Karpas-422 (cell line): ENCODE measurements around the gene SETD1B. TPM values are rescaled to one million over a fixed set of nuclear protein-coding genes. Genes with fewer than 3 reads are reported as not detected.

Source experiments
- DNase-seq: peaks from one replicate; pipeline ENCODE4 v3.0.0-alpha.2; 2015
- H2AFZ ChIP-seq: fragments of 200-600 bp; sonication (generic); 2 replicates; pipeline ENCODE4 v1.6.1; 2014; ENCODE audit warnings: antibody characterized with exemption, low read length, mixed read lengths
- H3K27ac ChIP-seq: fragments of 200-600 bp; sonication (generic); 2 replicates; pipeline ENCODE4 v1.5.1; 2014; ENCODE audit warnings: mild to moderate bottlenecking, low read length, moderate library complexity
- H3K27me3 ChIP-seq: fragments of 200-600 bp; sonication (generic); 2 replicates; pipeline ENCODE4 v1.6.1; 2014; ENCODE audit warnings: low read length, mixed read lengths
- H3K36me3 ChIP-seq: fragments of 200-600 bp; sonication (generic); 2 replicates; pipeline ENCODE4 v1.6.1; 2014; ENCODE audit warnings: low read length, mixed read lengths; ENCODE audit not compliant: insufficient read depth
- H3K4me1 ChIP-seq: fragments of 200-600 bp; sonication (generic); 2 replicates; pipeline ENCODE4 v1.6.1; 2014; ENCODE audit warnings: mild to moderate bottlenecking, low read length, mixed read lengths
- H3K4me2 ChIP-seq: fragments of 200-600 bp; sonication (generic); 2 replicates; pipeline ENCODE4 v1.6.1; 2014; ENCODE audit warnings: low read length, low read depth, mild to moderate bottlenecking; ENCODE audit not compliant: poor library complexity, severe bottlenecking
- H3K4me3 ChIP-seq: fragments of 200-600 bp; sonication (generic); 2 replicates; pipeline ENCODE4 v1.5.1; 2014; ENCODE audit warnings: mild to moderate bottlenecking, antibody characterized with exemption, low read length, mixed read lengths
- H3K79me2 ChIP-seq: fragments of 200-600 bp; sonication (generic); 2 replicates; pipeline ENCODE4 v1.6.1; 2014; ENCODE audit warnings: mild to moderate bottlenecking, low read length, mixed read lengths
- H3K9ac ChIP-seq: fragments of 200-600 bp; sonication (generic); 2 replicates; pipeline ENCODE4 v1.6.0; 2014; ENCODE audit warnings: low read length
- H3K9me2 ChIP-seq: fragments of 200-600 bp; sonication (generic), shearing (Covaris generic); replicated peaks from 2 replicates; pipeline ENCODE4 v1.6.0; 2014; ENCODE audit warnings: mild to moderate bottlenecking, low read length, moderate library complexity; ENCODE audit not compliant: insufficient read depth
- H3K9me3 ChIP-seq: fragments of 300-700, 200-600 bp; sonication (generic); 2 replicates; pipeline ENCODE4 v1.6.1; 2014; ENCODE audit warnings: low read length, mixed read lengths
- H4K20me1 ChIP-seq: fragments of 200-600 bp; sonication (generic); 2 replicates; pipeline ENCODE4 v1.6.1; 2014; ENCODE audit warnings: mild to moderate bottlenecking, antibody characterized with exemption, low read length, low read depth; ENCODE audit not compliant: insufficient read depth
- total RNA-seq: library from RNA; depleted of rRNA; stranded (reverse); fragments of >200 nt; shearing (Covaris generic); gene quantifications from 2 replicates; pipeline ENCODE4 v1.2.3, GENCODE V29; 2014; ENCODE audit warnings: low replicate concordance

Gene SETD1B
- total RNA-seq, 1 experiment from 2014 or later = 2.1 TPM

GRCh38 chr12:121776190-121777098 is 27.4 kb upstream of the SETD1B start:
- H3K27me3 ChIP-seq = no peaks in the 10 kb centered on the region
- H3K4me2 ChIP-seq = peak overlapping the region; percentile 19
- H3K9ac ChIP-seq = no peak overlapping the region
- H3K9me2 ChIP-seq = no peaks in the 10 kb centered on the region
- no peak overlapping the region for H3K27ac ChIP-seq
- peaks cover 15% of the 10 kb centered on the region for H3K4me1 ChIP-seq
- H2AFZ ChIP-seq = no peak overlapping the region
- H3K9me3 ChIP-seq = no peaks in the 10 kb centered on the region
- H3K36me3 ChIP-seq = no peaks in the 10 kb centered on the region
- no peaks in the 10 kb centered on the region for H3K79me2 ChIP-seq
- H3K4me3 ChIP-seq = no peak overlapping the region
- peak; percentile 93 for DNase-seq
- H4K20me1 ChIP-seq = no peaks in the 10 kb centered on the region

DNA sequence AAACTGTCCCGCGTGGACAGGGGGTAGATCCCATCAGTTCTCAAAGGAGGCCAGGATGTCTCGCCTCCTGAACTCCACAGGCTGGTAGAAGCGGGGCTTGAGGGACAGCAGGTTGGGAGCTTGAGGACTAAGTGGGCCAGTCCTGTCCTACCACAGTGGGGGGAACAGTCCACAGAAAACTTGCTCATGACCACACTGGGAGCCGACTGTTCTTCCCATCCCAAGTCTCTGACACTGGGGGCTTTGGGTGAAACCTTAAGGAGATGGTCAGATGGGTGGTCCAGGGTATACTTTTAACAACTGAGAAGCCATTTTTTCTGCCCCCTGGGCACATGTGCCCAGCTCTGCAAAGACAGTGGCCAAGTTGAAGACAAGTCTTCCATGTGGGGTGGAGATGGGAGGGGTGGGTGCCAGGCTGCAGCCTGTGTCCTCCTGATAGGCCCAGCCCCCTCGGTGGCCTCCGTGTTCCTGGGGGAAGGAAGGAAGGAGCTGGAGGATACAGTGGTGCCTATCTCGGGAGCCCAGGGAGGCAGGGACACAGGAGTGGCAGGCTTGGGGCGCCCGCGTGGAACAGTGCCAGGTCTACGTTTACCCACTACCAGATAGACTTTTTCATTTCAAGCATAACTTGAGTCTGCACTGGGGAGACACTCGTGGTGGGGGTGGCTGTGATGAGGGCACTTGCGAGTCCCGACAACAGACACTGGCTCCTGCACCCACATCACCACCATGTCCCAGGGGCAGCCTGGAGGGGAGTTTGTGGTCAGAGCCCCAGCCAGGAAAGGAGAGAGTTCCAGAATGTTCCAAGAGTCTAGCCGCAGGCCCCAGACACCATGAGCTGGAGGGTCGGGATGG is 25.0 kb upstream of the SETD1B start:
- Histone ChIP-seq H3K27me3 (no peaks in the 10 kb centered on the region), H2AFZ (no peak overlapping the region), H3K79me2 (no peaks in the 10 kb centered on the region), H3K27ac (no peak overlapping the region), H3K9me3 (no peaks in the 10 kb centered on the region), H3K4me3 (no peak overlapping the region), H3K9ac (no peak overlapping the region), H3K36me3 (no peaks in the 10 kb centered on the region), H3K4me1 (peaks cover 22% of the 10 kb centered on the region), H3K4me2 (no peak overlapping the region), H3K9me2 (no peaks in the 10 kb centered on the region), H4K20me1 (peaks cover 9% of the 10 kb centered on the region; the same call in 1 of the 2 replicates)
- DNase-seq = no peak

- Histone ChIP-seq H4K20me1 (peaks cover 9% of the 10 kb centered on the region; the same call in 1 of the 2 replicates), H3K27ac (no peak overlapping the region), H3K4me1 (peaks cover 22% of the 10 kb centered on the region), H2AFZ (no peak overlapping the region), H3K4me2 (no peak overlapping the region), H3K9ac (no peak overlapping the region), H3K9me3 (no peaks in the 10 kb centered on the region), H3K79me2 (no peaks in the 10 kb centered on the region), H3K9me2 (no peaks in the 10 kb centered on the region), H3K4me3 (no peak overlapping the region), H3K36me3 (no peaks in the 10 kb centered on the region), H3K27me3 (no peaks in the 10 kb centered on the region)
- DNase-seq = no peak
Measured at GRCh38 chr12:121779422-121779895, 24.4 kb upstream of the SETD1B start.

GRCh38 chr12:121780429-121780828 is 23.4 kb upstream of the SETD1B start:
- Histone ChIP-seq H3K4me1 (peaks cover 22% of the 10 kb centered on the region), H3K9ac (no peak overlapping the region), H3K36me3 (no peaks in the 10 kb centered on the region), H3K4me3 (no peak overlapping the region), H2AFZ (no peak overlapping the region), H3K9me3 (no peaks in the 10 kb centered on the region), H3K27ac (no peak overlapping the region), H3K27me3 (no peaks in the 10 kb centered on the region), H3K4me2 (no peak overlapping the region), H3K9me2 (no peaks in the 10 kb centered on the region), H3K79me2 (no peaks in the 10 kb centered on the region), H4K20me1 (peaks cover 9% of the 10 kb centered on the region; the same call in 1 of the 2 replicates)
- no peak for DNase-seq

GRCh38 chr12:121781484-121781997 is 22.3 kb upstream of the SETD1B start:
- Histone ChIP-seq H3K27me3 (no peaks in the 10 kb centered on the region), H2AFZ (no peak overlapping the region), H4K20me1 (peaks cover 9% of the 10 kb centered on the region; the same call in 1 of the 2 replicates), H3K36me3 (no peaks in the 10 kb centered on the region), H3K79me2 (no peaks in the 10 kb centered on the region), H3K9me2 (no peaks in the 10 kb centered on the region), H3K27ac (0 out of 2 replicates have a peak overlapping the region, but pooled peaks have one; percentile 49), H3K4me1 (peaks cover 19% of the 10 kb centered on the region), H3K4me3 (peak overlapping the region; percentile 22; the same call in 1 of the 2 replicates), H3K9me3 (no peaks in the 10 kb centered on the region), H3K4me2 (peak overlapping the region; percentile 49), H3K9ac (peak overlapping the region; percentile 48)
- peak; percentile 74 for DNase-seq

DNA sequence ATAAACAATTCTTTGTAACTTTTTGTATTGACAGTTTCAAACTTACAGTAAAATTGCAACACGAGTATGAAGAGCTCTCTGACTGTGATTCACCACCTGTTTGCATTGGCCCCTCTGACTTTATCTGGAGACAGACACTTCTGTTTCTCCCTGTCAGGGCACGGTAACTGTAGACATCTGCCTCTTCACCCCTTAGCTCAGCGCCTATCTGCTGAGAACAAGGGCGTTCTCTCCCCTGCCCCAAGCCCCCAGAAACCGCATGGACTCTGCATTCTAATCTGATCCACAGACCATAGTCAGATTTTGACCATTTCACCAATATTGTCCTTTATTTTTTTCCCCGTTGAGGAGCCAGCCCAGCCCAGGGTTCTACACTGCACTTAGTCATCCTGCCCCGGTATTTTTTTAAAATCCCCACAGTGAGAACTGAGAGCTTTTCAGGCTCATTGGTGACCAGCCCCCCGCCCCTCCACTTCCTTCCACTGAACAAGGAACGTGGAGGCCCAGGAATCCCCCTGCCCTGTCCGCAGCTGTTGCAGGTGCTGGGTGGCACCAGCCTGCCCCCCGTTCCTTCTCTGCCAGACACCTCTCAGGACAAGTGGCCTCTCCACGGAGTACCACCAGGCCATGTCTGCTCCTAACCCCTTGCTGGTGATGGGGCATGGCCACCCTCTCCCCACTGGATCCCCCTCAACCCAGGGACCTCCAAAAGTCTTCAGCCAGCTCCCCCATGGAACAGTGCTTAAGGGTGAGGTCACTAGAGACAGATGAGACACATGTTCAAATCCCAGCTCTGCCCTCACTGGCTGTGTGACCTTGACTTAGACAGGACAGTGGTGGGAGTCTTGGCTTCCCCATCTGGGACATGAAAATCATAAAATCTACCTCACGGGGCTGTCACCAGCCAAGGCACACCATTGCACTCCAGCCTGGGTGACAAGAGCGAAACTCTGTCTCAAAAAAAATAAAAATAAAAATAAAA is 21.5 kb upstream of the SETD1B start:
- Histone ChIP-seq H3K9me3 (no peaks in the 10 kb centered on the region), H2AFZ (no peak overlapping the region), H4K20me1 (peaks cover 9% of the 10 kb centered on the region; the same call in 1 of the 2 replicates), H3K4me2 (peak overlapping the region; percentile 49), H3K4me1 (peaks cover 19% of the 10 kb centered on the region), H3K27me3 (no peaks in the 10 kb centered on the region), H3K79me2 (no peaks in the 10 kb centered on the region), H3K36me3 (no peaks in the 10 kb centered on the region), H3K9ac (peak overlapping the region; percentile 48), H3K27ac (peak overlapping the region; percentile 49; the same call in 1 of the 2 replicates), H3K4me3 (peak overlapping the region; percentile 22; the same call in 1 of the 2 replicates), H3K9me2 (no peaks in the 10 kb centered on the region)
- DNase-seq = peak; percentile 56

DNA sequence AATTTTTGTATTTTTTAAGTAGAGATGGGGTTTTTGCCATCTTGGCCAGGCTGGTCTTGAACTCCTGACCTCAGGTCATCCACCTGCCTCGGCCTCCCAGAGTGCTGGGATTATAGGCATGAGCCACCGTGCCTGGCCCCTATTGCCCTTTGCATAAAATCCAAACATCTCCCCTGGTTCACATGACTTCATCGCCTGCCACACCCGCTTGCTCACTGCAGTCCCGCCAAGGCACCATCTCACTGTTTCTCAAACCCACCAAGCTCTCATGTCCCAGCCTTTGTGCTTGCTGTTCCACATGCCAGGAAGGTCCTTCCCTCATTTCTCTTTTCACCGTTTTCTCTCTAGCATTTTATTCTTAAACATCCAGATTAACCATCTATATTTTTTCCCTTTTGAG is 20.0 kb upstream of the SETD1B start:
- Histone ChIP-seq H3K9me2 (no peaks in the 10 kb centered on the region), H3K9me3 (no peaks in the 10 kb centered on the region), H3K36me3 (no peaks in the 10 kb centered on the region), H3K27me3 (no peaks in the 10 kb centered on the region), H3K27ac (no peak overlapping the region), H3K4me1 (peaks cover 19% of the 10 kb centered on the region), H3K4me3 (no peak overlapping the region), H3K9ac (no peak overlapping the region), H3K79me2 (no peaks in the 10 kb centered on the region), H4K20me1 (peaks cover 9% of the 10 kb centered on the region; the same call in 1 of the 2 replicates), H2AFZ (no peak overlapping the region), H3K4me2 (no peak overlapping the region)
- no peak for DNase-seq
